ENCODE data around the gene SCAMP4.

SCAMP4 gene

DNA sequence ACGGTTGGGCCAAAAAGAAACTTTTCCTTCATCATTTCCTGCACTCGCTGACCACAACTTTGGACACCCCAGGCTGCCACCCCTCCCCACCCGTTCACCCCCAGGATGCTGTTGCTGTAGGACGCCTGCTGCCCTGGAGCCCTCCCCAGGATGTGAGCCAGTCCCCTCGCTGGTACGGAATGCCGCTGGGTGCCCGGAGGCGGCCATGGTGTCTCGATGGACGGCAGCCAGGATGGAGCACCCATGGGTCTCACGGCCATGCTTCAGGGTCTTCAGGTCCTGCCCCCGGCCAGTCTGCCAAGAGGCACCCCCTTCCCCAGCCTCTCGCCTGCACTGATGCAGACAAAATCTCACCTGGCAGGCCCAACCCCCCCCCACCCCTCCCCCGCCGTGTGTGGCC, 20.3 kb downstream of the SCAMP4 start:
- ChIA-PET POLR2A (no interaction called here), CTCF (no interaction called here)
- no peak overlapping the region for H3K4me3 ChIP-seq (ENCODE audit: low read depth, low read length)
- no peak for DNase-seq (ENCODE audit: low read depth, low spot score)
- TF ChIP-seq, protein P1, sequence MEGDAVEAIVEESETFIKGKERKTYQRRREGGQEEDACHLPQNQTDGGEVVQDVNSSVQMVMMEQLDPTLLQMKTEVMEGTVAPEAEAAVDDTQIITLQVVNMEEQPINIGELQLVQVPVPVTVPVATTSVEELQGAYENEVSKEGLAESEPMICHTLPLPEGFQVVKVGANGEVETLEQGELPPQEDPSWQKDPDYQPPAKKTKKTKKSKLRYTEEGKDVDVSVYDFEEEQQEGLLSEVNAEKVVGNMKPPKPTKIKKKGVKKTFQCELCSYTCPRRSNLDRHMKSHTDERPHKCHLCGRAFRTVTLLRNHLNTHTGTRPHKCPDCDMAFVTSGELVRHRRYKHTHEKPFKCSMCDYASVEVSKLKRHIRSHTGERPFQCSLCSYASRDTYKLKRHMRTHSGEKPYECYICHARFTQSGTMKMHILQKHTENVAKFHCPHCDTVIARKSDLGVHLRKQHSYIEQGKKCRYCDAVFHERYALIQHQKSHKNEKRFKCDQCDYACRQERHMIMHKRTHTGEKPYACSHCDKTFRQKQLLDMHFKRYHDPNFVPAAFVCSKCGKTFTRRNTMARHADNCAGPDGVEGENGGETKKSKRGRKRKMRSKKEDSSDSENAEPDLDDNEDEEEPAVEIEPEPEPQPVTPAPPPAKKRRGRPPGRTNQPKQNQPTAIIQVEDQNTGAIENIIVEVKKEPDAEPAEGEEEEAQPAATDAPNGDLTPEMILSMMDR (IDR thresholded peaks at IDR 0.05; ENCODE audit: insufficient read depth, low read length, missing control alignments), result no peak

DNA sequence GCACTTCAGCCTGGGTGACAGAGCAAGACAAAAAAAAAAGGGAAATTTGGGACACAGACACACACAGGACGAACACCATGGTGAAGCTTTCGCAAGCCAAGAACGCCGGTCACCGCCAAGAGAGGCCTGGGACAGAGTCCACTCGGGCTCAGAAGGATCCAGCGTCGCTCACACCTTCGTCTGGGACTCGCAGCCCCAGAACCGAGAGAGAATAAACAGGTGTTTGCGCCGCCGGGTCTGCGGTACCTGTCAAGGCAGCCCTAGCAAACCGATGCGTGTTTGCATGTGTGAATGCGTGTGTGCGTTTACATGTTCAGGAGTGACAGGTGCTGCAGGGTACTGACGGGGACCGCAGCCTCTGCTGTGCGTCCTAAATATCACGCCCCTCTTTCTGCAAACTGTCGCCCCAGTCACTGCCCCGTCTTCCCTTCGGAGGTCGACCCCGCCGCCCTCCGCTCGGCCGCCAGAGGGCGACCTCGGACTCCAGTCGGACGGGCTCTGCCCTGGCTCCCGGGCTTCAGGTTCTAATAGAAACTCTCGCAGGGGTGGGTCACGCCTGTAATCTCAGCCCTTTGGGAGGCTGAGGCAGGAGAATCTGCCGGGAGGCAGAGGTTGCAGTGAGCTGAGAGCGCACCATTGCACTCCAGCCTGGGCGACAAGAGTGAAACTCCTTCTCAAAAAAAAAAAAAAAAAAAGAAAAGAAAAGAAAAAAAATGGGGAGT, 24.0 kb downstream of the SCAMP4 start:
- H3K4me3 ChIP-seq (ENCODE audit: low read depth, low read length), result peak overlapping the region; percentile 49
- no peak for DNase-seq (ENCODE audit: low read depth, low spot score)
- CTCF ChIA-PET, result interaction anchor here (0.6 to 4.0 kb wide), 34 partner anchors 8 to 387 kb away, joined by 3 to 38 read pairs (median 4); no protein-coding TSS in a partner anchor
- POLR2A ChIA-PET, result no interaction called here
- TF ChIP-seq, protein P1 (IDR thresholded peaks at IDR 0.05; ENCODE audit: insufficient read depth, low read length, missing control alignments), result peak; percentile 96

DNA sequence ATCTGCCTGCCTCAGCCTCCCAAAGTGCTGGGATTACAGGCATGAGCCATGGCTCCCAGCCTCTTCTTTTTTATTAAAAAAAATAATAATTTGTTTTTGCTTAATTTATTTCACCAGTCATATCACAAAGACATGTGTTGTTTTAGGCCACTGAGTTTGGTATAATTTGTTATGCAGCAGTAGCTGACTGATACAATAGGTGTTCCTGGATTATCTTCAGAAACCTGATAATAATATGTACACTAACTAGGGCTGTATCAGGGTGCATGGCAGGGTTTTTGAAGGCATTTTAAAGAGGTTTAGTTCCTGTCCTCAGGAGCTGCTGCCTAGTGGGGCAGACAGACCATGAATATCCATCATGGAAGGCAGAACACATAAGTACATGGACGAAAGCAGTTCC, 26.2 kb downstream of the SCAMP4 start:
- no peak for DNase-seq (ENCODE audit: low read depth, low spot score)
- TF ChIP-seq, protein P1 (IDR thresholded peaks at IDR 0.05; ENCODE audit: insufficient read depth, low read length, missing control alignments), result no peak
- ChIA-PET POLR2A (no interaction called here), CTCF (interaction anchor here (1.2 to 2.3 kb wide), 4 partner anchors 137 to 385 kb away, joined by 3 to 21 read pairs (median 4); no protein-coding TSS in a partner anchor)
- H3K4me3 ChIP-seq (ENCODE audit: low read depth, low read length), result no peak overlapping the region

DNA sequence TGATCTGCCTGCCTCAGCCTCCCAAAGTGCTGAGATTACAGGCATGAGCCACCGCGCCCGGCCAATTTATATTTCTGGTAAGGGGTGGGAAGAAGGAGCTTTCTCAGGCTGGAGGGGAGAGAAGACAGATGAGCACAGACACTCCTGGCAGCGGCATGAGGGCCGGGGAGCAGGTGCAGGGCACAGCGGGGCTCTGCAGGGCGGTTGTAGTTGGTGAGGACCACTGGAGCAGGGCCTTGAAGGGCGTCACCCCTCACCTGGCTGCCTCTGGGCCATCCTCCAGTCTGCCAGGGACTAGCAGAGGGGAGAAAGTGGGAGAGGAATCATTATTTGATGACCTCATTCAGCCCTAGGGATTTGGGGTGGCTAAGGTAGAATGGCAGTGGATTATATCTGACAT, 27.2 kb downstream of the SCAMP4 start:
- DNase-seq (ENCODE audit: low read depth, low spot score), result no peak
- ChIA-PET POLR2A (interaction anchor here (0.9 kb wide), 1 partner anchor 56 kb away, joined by 5 read pairs; no protein-coding TSS in a partner anchor), CTCF (interaction anchor here (1.1 to 1.6 kb wide), 3 partner anchors 137 to 384 kb away, joined by 3 to 5 read pairs (median 4); no protein-coding TSS in a partner anchor)
- TF ChIP-seq, protein P1 (IDR thresholded peaks at IDR 0.05; ENCODE audit: insufficient read depth, low read length, missing control alignments), result no peak
- no peak overlapping the region for H3K4me3 ChIP-seq (ENCODE audit: low read depth, low read length)

DNA sequence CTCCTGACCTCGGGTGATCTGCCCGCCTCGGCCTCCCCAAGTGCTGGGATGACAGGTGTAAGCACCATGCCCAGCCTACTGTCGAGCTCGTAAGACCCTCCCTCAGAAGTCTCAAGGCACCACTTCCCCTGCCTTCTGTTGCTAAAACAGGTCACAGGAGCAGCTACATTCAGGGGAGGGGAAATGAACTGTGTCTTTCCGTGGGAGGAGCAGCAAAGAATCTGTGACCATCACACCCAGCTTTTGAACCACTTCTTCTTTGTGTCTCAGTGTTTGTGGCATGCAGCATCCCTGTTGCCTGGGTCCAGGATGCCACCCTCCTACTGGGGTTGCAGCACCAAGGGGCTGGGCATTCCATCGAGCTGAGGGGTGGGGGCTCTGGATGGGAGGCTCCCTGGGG, 28.0 kb downstream of the SCAMP4 start:
- ChIA-PET POLR2A (interaction anchor here (0.9 kb wide), 1 partner anchor 57 kb away, joined by 5 read pairs; no protein-coding TSS in a partner anchor), CTCF (interaction anchor here (0.7 to 1.1 kb wide), 2 partner anchors 35 to 383 kb away, joined by 3 to 5 read pairs; no protein-coding TSS in a partner anchor)
- TF ChIP-seq, protein P1 (IDR thresholded peaks at IDR 0.05; ENCODE audit: insufficient read depth, low read length, missing control alignments), result no peak
- DNase-seq (ENCODE audit: low read depth, low spot score), result no peak
- H3K4me3 ChIP-seq (ENCODE audit: low read depth, low read length), result no peak overlapping the region

DNA sequence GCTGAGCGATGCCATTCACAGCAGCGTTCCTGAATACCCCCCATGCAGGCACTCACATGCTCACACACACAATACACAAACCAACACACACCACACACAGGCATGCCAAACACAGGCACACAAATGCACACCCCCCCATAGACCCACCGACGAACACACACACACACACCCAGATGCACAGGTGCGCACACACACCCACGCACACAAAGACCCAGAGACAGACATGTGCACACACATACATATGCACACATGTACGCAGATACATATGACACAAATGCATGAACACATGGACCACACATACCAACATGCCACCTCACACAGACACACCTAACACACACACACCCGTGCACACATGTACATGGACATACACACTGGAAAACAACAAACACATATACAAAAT, 28.7 kb downstream of the SCAMP4 start:
- no peak for DNase-seq (ENCODE audit: low read depth, low spot score)
- H3K4me3 ChIP-seq (ENCODE audit: low read depth, low read length), result no peak overlapping the region
- ChIA-PET CTCF (no interaction called here), POLR2A (no interaction called here)
- TF ChIP-seq, protein P1 (IDR thresholded peaks at IDR 0.05; ENCODE audit: insufficient read depth, low read length, missing control alignments), result no peak

All from AG04449 (cell line).